ENCODE data around the gene TCHH. TPM values are rescaled to one million over a fixed set of nuclear protein-coding genes. Genes with fewer than 3 reads are reported as not detected.

Gene TCHH
- total RNA-seq, 1 donor from 2014 or later = 0.49 TPM

- TF ChIP-seq CTCF (IDR thresholded peaks at IDR 0.05; ENCODE audit: partially characterized antibody, unreplicated experiment) = no peak
- H3K4me3 Mint-ChIP-seq (ENCODE audit: unreplicated experiment) = no peak overlapping the region
- no peak for DNase-seq
- H3K27ac Mint-ChIP-seq (ENCODE audit: unreplicated experiment) = no peak overlapping the region
- H3K36me3 Mint-ChIP-seq (ENCODE audit: unreplicated experiment) = no peaks in the 10 kb centered on the region
- no peaks in the 10 kb centered on the region for H3K4me1 Mint-ChIP-seq (ENCODE audit: low read depth, unreplicated experiment)
- H3K27me3 Mint-ChIP-seq (ENCODE audit: unreplicated experiment) = peaks cover 2% of the 10 kb centered on the region
- no peaks in the 10 kb centered on the region for H3K9me3 Mint-ChIP-seq (ENCODE audit: unreplicated experiment)
These were observed 42.9 kb downstream of the TCHH start for GRCh38 chr1:152072311-152072710.

- no peak for TF ChIP-seq CTCF (IDR thresholded peaks at IDR 0.05; ENCODE audit: partially characterized antibody, unreplicated experiment)
- Mint-ChIP-seq H3K4me3 (ENCODE audit: unreplicated experiment) (no peak overlapping the region), H3K27ac (ENCODE audit: unreplicated experiment) (no peak overlapping the region), H3K27me3 (ENCODE audit: unreplicated experiment) (peaks cover 2% of the 10 kb centered on the region), H3K36me3 (ENCODE audit: unreplicated experiment) (no peaks in the 10 kb centered on the region), H3K4me1 (ENCODE audit: low read depth, unreplicated experiment) (no peaks in the 10 kb centered on the region), H3K9me3 (ENCODE audit: unreplicated experiment) (no peaks in the 10 kb centered on the region)
- no peak for DNase-seq
These were observed 44.1 kb downstream of the TCHH start for GRCh38 chr1:152071123-152071522.

GRCh38 chr1:152067929-152068328 lies 47.3 kb downstream of the TCHH start:
- no peak overlapping the region for H3K27ac Mint-ChIP-seq (ENCODE audit: unreplicated experiment)
- H3K9me3 Mint-ChIP-seq (ENCODE audit: unreplicated experiment) = no peaks in the 10 kb centered on the region
- H3K36me3 Mint-ChIP-seq (ENCODE audit: unreplicated experiment) = no peaks in the 10 kb centered on the region
- H3K27me3 Mint-ChIP-seq (ENCODE audit: unreplicated experiment) = peaks cover 2% of the 10 kb centered on the region
- no peak for TF ChIP-seq CTCF (IDR thresholded peaks at IDR 0.05; ENCODE audit: partially characterized antibody, unreplicated experiment)
- H3K4me1 Mint-ChIP-seq (ENCODE audit: low read depth, unreplicated experiment) = no peaks in the 10 kb centered on the region
- no peak overlapping the region for H3K4me3 Mint-ChIP-seq (ENCODE audit: unreplicated experiment)
- DNase-seq = no peak

GRCh38 chr1:152067150-152067549 lies 48.1 kb downstream of the TCHH start:
- Mint-ChIP-seq H3K36me3 (ENCODE audit: unreplicated experiment) (no peaks in the 10 kb centered on the region), H3K4me3 (ENCODE audit: unreplicated experiment) (no peak overlapping the region), H3K9me3 (ENCODE audit: unreplicated experiment) (no peaks in the 10 kb centered on the region), H3K4me1 (ENCODE audit: low read depth, unreplicated experiment) (no peaks in the 10 kb centered on the region), H3K27ac (ENCODE audit: unreplicated experiment) (no peak overlapping the region), H3K27me3 (ENCODE audit: unreplicated experiment) (peaks cover 2% of the 10 kb centered on the region)
- TF ChIP-seq CTCF (IDR thresholded peaks at IDR 0.05; ENCODE audit: partially characterized antibody, unreplicated experiment) = no peak
- no peak for DNase-seq

GRCh38 chr1:152061952-152062351 lies 53.3 kb downstream of the TCHH start:
- no peaks in the 10 kb centered on the region for H3K36me3 Mint-ChIP-seq (ENCODE audit: unreplicated experiment)
- no peak for DNase-seq
- H3K4me1 Mint-ChIP-seq (ENCODE audit: low read depth, unreplicated experiment) = no peaks in the 10 kb centered on the region
- no peak overlapping the region for H3K27ac Mint-ChIP-seq (ENCODE audit: unreplicated experiment)
- no peak for TF ChIP-seq CTCF (IDR thresholded peaks at IDR 0.05; ENCODE audit: partially characterized antibody, unreplicated experiment)
- no peak overlapping the region for H3K4me3 Mint-ChIP-seq (ENCODE audit: unreplicated experiment)
- H3K9me3 Mint-ChIP-seq (ENCODE audit: unreplicated experiment) = no peaks in the 10 kb centered on the region
- no peaks in the 10 kb centered on the region for H3K27me3 Mint-ChIP-seq (ENCODE audit: unreplicated experiment)

Other genes with a start within 250 kb of the TCHH start
- 15.5 TPM for gene THEM4, start 205.9 kb downstream of the TCHH start, total RNA-seq (ENCODE audit: unreplicated experiment)
- 245 TPM for gene S100A10, start 121.6 kb downstream of the TCHH start, total RNA-seq (ENCODE audit: unreplicated experiment)
- gene S100A11, start 78.4 kb downstream of the TCHH start, total RNA-seq (ENCODE audit: unreplicated experiment) = 45.1 TPM
- gene TCHHL1, start 26.4 kb downstream of the TCHH start, total RNA-seq (ENCODE audit: unreplicated experiment) = not detected
- not detected for gene RPTN, start 43.8 kb upstream of the TCHH start, total RNA-seq (ENCODE audit: unreplicated experiment)
- not detected for gene HRNR, start 108.7 kb upstream of the TCHH start, total RNA-seq (ENCODE audit: unreplicated experiment)
- gene FLG, start 209.8 kb upstream of the TCHH start, total RNA-seq (ENCODE audit: unreplicated experiment) = not detected
- gene FLG2, start 244.6 kb upstream of the TCHH start, total RNA-seq (ENCODE audit: unreplicated experiment) = not detected

Data from glutamatergic neuron (in vitro differentiated cells).